ENCODE results near the gene DNER. TPM values are rescaled to one million over a fixed set of nuclear protein-coding genes. Genes with fewer than 3 reads are reported as not detected.
"Not testable (repeated sequence)": the region's sequence is repeated elsewhere in the genome, so short reads cannot be mapped to it uniquely, and the experiment has no call there.

DNER gene
- total RNA-seq, 1 donor from 2014 or later, result not detected

- Mint-ChIP-seq H3K9me3 (no peaks in the 10 kb centered on the region), H3K4me3 (no peak overlapping the region), H3K36me3 (ENCODE audit: low read depth) (no peaks in the 10 kb centered on the region), H3K27me3 (peaks cover 13% of the 10 kb centered on the region), H3K27ac (no peak overlapping the region), H3K4me1 (no peaks in the 10 kb centered on the region)
- no peak for DNase-seq
- no peak for ATAC-seq (ENCODE audit: low read depth)
- no peak for TF ChIP-seq CTCF (IDR thresholded peaks at IDR 0.05)
- intact Hi-C loops (cut with micrococcal nuclease), result no loop called here
- CTCF ChIA-PET, result no interaction called here
- POLR2A ChIA-PET, result no interaction called here
These were observed 12.6 kb downstream of the DNER start for GRCh38 chr2:229701716-229702115.

DNA sequence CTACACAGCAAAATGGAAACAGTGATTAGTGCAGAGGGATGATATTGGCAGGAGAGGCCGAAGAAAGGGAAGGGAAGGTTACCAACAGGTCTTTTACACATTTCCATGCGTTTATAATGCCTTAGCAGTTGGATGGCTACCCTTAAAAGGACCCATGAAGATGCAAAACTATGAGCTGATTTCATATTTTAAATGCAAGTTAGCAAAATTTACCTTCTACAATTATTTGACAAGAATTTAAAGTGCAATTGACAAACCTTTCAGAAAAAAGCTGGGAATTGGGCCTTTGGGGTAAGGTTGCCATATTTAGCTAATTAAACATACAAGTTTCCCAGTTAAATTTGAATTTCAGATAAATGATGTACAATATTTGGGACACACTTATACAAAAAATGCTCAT, 13.3 kb downstream of the DNER start:
- CTCF ChIA-PET, result no interaction called here

GRCh38 chr2:229695961-229696360, 18.4 kb downstream of the DNER start:
- TF ChIP-seq CTCF (IDR thresholded peaks at IDR 0.05), result no peak
- H3K9me3 Mint-ChIP-seq, result peaks cover 3% of the 10 kb centered on the region
- ChIA-PET POLR2A (no interaction called here), CTCF (no interaction called here)
- intact Hi-C loops (cut with micrococcal nuclease), result no loop called here
- no peaks in the 10 kb centered on the region for H3K4me1 Mint-ChIP-seq
- H3K27ac Mint-ChIP-seq, result no peak overlapping the region
- no peak for DNase-seq
- ATAC-seq (ENCODE audit: low read depth), result no peak
- H3K27me3 Mint-ChIP-seq, result peaks cover 5% of the 10 kb centered on the region
- H3K36me3 Mint-ChIP-seq (ENCODE audit: low read depth), result no peaks in the 10 kb centered on the region
- no peak overlapping the region for H3K4me3 Mint-ChIP-seq

More for the DNA sequence above, 13.3 kb downstream of the DNER start:
- no peaks in the 10 kb centered on the region for H3K9me3 Mint-ChIP-seq
- no peaks in the 10 kb centered on the region for H3K36me3 Mint-ChIP-seq (ENCODE audit: low read depth)
- DNase-seq (no peak), ATAC-seq (ENCODE audit: low read depth) (no peak)
- POLR2A ChIA-PET, result no interaction called here
- H3K4me1 Mint-ChIP-seq, result no peaks in the 10 kb centered on the region
- peaks cover 13% of the 10 kb centered on the region for H3K27me3 Mint-ChIP-seq
- no peak for TF ChIP-seq CTCF (IDR thresholded peaks at IDR 0.05)
- H3K27ac Mint-ChIP-seq, result no peak overlapping the region
- H3K4me3 Mint-ChIP-seq, result no peak overlapping the region
- intact Hi-C loops (cut with micrococcal nuclease), result no loop called here

DNA sequence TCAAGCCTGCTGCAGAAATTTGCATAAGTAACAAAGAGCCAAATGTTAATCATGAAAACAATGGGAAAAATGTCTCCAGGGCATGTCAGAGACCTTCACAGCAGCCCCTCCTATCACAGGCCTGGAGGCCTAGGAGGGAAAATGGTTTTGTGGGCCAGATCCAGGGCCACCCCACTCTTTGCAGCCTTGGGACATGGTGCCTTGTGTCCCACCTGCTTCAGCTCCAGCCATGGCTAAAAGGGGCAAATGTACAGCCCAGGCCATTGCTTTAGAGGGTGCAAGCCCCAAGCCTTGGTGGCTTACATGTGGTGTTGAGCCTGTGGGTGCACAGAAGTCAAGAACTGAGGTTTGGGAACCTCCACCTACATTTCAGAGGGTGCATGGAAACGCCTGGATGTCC, 20.5 kb downstream of the DNER start:
- H3K4me1 Mint-ChIP-seq; CTCF ChIA-PET; H3K27ac Mint-ChIP-seq; H3K4me3 Mint-ChIP-seq; intact Hi-C loops (cut with micrococcal nuclease); H3K36me3 Mint-ChIP-seq (ENCODE audit: low read depth); ATAC-seq (ENCODE audit: low read depth); POLR2A ChIA-PET; H3K9me3 Mint-ChIP-seq; H3K27me3 Mint-ChIP-seq; DNase-seq: not testable (repeated sequence)

DNA sequence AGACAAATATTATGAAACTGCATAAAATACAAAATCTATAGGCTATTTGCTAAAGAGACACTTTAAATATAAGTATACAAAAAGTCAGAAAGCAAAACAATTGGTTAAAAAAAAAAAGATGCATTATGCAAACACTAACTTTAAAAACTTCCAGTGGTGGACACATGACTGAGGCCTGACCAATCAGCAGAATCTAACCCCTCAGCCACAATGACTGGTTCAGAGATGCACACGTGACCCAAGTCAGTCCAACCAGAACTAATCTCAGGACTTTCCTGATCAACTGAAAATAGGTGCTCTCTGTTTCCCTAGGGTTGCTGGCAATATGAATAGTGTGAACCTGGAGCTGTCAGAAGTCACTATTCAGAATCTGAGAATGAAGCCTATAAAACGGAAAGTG, 22.7 kb downstream of the DNER start:
- intact Hi-C loops (cut with micrococcal nuclease), result no loop called here
- no peak overlapping the region for H3K4me3 Mint-ChIP-seq
- ChIA-PET POLR2A (no interaction called here), CTCF (no interaction called here)
- no peak for ATAC-seq (ENCODE audit: low read depth)
- H3K27me3 Mint-ChIP-seq, result peaks cover 8% of the 10 kb centered on the region
- no peak overlapping the region for H3K27ac Mint-ChIP-seq
- no peak for DNase-seq
- H3K4me1 Mint-ChIP-seq, result no peaks in the 10 kb centered on the region
- TF ChIP-seq CTCF (IDR thresholded peaks at IDR 0.05), result no peak
- H3K36me3 Mint-ChIP-seq (ENCODE audit: low read depth), result no peaks in the 10 kb centered on the region
- H3K9me3 Mint-ChIP-seq, result peaks cover 7% of the 10 kb centered on the region

DNA sequence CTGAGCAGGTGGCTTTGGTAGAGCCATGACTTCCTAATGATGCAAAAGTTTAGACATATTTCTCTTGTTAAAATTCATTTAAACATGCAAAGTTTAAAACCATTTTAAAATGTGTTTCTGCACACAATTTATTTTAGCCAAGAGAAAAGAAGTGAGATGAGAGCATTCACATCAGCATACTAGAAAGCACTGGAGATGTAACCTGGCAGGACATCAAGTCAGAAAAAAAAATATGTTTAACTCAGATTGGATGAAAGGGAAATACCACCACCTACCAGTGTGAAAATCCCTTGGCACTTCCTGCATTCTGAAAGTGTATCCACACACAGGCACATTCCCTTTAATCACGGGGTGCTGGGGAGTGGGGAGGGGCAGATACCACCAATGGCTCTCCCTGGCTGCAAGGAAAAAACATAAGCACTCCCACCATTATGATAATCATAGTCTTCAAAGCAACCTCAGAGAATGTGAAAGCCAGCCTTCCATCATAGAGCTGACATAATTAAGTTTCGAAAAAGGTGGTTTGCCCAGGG, 25.0 kb downstream of the DNER start:
- no peaks in the 10 kb centered on the region for H3K36me3 Mint-ChIP-seq (ENCODE audit: low read depth)
- intact Hi-C loops (cut with micrococcal nuclease), result no loop called here
- H3K27me3 Mint-ChIP-seq, result peaks cover 6% of the 10 kb centered on the region
- DNase-seq, result no peak
- no peak for ATAC-seq (ENCODE audit: low read depth)
- ChIA-PET CTCF (no interaction called here), POLR2A (no interaction called here)
- TF ChIP-seq CTCF (IDR thresholded peaks at IDR 0.05), result no peak
- no peak overlapping the region for H3K4me3 Mint-ChIP-seq
- H3K9me3 Mint-ChIP-seq, result peaks cover 9% of the 10 kb centered on the region
- no peaks in the 10 kb centered on the region for H3K4me1 Mint-ChIP-seq
- H3K27ac Mint-ChIP-seq, result no peak overlapping the region
